ENCODE data around the gene TUBB4A.
A peak's percentile ranks its signal among the peaks of the same experiment; 100 is the strongest.

The TUBB4A gene

DNA sequence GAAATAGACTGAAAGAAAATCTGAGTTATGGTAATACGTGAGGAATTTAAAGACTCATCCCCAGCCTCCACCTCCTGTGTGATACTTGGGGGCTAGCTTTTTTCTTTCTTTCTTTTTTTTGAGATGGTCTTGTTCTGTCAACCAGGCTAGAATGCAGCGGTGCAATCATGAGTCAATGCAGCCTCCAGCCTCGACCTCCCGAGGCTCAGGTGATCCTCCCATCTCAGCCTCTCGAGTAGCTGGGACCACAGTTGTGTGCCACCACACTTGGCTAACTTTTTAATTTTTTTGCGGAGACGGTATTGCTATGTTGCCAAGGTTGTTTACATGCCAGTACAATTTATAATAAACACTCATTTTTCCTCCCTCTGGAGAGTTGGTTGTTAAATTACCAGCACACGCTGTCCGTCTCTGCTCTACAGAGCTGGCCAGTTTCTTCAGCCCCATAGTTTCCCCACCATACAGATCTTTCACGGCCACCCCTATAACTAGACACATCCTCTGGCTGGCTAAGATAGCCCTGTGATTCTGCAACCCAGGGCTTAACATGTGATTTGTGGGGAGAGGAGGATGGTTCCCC lies 33.5 kb upstream of the TUBB4A start:
- no peak overlapping the region for H3K9ac ChIP-seq (ENCODE audit: low read length)
- TF ChIP-seq EZH2 (IDR thresholded peaks at IDR 0.05; ENCODE audit: borderline replicate concordance, low read length) = no peak
- TF ChIP-seq, protein P1, sequence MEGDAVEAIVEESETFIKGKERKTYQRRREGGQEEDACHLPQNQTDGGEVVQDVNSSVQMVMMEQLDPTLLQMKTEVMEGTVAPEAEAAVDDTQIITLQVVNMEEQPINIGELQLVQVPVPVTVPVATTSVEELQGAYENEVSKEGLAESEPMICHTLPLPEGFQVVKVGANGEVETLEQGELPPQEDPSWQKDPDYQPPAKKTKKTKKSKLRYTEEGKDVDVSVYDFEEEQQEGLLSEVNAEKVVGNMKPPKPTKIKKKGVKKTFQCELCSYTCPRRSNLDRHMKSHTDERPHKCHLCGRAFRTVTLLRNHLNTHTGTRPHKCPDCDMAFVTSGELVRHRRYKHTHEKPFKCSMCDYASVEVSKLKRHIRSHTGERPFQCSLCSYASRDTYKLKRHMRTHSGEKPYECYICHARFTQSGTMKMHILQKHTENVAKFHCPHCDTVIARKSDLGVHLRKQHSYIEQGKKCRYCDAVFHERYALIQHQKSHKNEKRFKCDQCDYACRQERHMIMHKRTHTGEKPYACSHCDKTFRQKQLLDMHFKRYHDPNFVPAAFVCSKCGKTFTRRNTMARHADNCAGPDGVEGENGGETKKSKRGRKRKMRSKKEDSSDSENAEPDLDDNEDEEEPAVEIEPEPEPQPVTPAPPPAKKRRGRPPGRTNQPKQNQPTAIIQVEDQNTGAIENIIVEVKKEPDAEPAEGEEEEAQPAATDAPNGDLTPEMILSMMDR (IDR thresholded peaks at IDR 0.05; ENCODE audit: low read length) = no peak
- H3K9me2 ChIP-seq (ENCODE audit: low read depth, low read length) = no peaks in the 10 kb centered on the region
- peak overlapping the region; percentile 97 for H3K27ac ChIP-seq (ENCODE audit: low read depth, low read length, poor library complexity, severe bottlenecking)
- peaks cover 58% of the 10 kb centered on the region for H3K36me3 ChIP-seq (ENCODE audit: insufficient read depth, low read length)
- no peak overlapping the region for H2AFZ ChIP-seq (ENCODE audit: low read length)
- H3K27me3 ChIP-seq (ENCODE audit: insufficient read depth, low read length) = no peaks in the 10 kb centered on the region
- H3K79me2 ChIP-seq (ENCODE audit: insufficient read depth, low read length) = peaks cover 20% of the 10 kb centered on the region
- peak overlapping the region; percentile 18; the same call in 1 of the 2 replicates for H3K4me2 ChIP-seq (ENCODE audit: low read length)
- H3K4me3 ChIP-seq (ENCODE audit: low read depth, low read length, poor library complexity, severe bottlenecking) = peak overlapping the region; percentile 21
- H3F3A ChIP-seq (ENCODE audit: insufficient read depth, low read length) = peaks cover 8% of the 10 kb centered on the region
- H4K20me1 ChIP-seq (ENCODE audit: insufficient read depth, low read length) = no peaks in the 10 kb centered on the region
- H3K4me1 ChIP-seq (ENCODE audit: insufficient read depth, low read length, severe bottlenecking) = peaks cover 48% of the 10 kb centered on the region
- no peaks in the 10 kb centered on the region for H3K9me3 ChIP-seq (ENCODE audit: low read length)

DNA sequence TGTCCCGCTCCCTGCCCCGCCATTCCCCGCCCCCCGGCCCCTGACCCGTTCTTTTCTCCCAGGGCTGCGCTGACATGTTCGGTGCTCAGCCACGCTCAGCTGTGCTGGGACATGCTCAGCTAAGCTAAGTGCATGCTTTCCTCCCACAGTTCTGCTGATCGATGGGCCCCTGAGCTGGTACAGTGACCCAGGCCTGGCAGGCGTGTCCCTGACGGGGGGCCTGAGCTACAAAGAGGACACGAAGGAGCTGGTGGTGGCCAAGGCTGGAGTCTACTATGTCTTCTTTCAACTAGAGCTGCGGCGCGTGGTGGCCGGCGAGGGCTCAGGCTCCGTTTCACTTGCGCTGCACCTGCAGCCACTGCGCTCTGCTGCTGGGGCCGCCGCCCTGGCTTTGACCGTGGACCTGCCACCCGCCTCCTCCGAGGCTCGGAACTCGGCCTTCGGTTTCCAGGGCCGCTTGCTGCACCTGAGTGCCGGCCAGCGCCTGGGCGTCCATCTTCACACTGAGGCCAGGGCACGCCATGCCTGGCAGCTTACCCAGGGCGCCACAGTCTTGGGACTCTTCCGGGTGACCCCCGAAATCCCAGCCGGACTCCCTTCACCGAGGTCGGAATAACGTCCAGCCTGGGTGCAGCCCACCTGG lies 32.5 kb upstream of the TUBB4A start:
- no peak for TF ChIP-seq EZH2 (IDR thresholded peaks at IDR 0.05; ENCODE audit: borderline replicate concordance, low read length)
- TF ChIP-seq, protein P1 (IDR thresholded peaks at IDR 0.05; ENCODE audit: low read length) = no peak
- peaks cover 8% of the 10 kb centered on the region for H3F3A ChIP-seq (ENCODE audit: insufficient read depth, low read length)
- H3K27me3 ChIP-seq (ENCODE audit: insufficient read depth, low read length) = no peaks in the 10 kb centered on the region
- no peak overlapping the region for H2AFZ ChIP-seq (ENCODE audit: low read length)
- peaks cover 58% of the 10 kb centered on the region for H3K4me1 ChIP-seq (ENCODE audit: insufficient read depth, low read length, severe bottlenecking)
- no peak overlapping the region for H3K9ac ChIP-seq (ENCODE audit: low read length)
- no peaks in the 10 kb centered on the region for H4K20me1 ChIP-seq (ENCODE audit: insufficient read depth, low read length)
- H3K27ac ChIP-seq (ENCODE audit: low read depth, low read length, poor library complexity, severe bottlenecking) = peak overlapping the region; percentile 6
- H3K9me3 ChIP-seq (ENCODE audit: low read length) = no peaks in the 10 kb centered on the region
- H3K36me3 ChIP-seq (ENCODE audit: insufficient read depth, low read length) = peaks cover 58% of the 10 kb centered on the region
- peaks cover 20% of the 10 kb centered on the region for H3K79me2 ChIP-seq (ENCODE audit: insufficient read depth, low read length)
- H3K4me3 ChIP-seq (ENCODE audit: low read depth, low read length, poor library complexity, severe bottlenecking) = no peak overlapping the region
- no peaks in the 10 kb centered on the region for H3K9me2 ChIP-seq (ENCODE audit: low read depth, low read length)
- no peak overlapping the region for H3K4me2 ChIP-seq (ENCODE audit: low read length)

DNA sequence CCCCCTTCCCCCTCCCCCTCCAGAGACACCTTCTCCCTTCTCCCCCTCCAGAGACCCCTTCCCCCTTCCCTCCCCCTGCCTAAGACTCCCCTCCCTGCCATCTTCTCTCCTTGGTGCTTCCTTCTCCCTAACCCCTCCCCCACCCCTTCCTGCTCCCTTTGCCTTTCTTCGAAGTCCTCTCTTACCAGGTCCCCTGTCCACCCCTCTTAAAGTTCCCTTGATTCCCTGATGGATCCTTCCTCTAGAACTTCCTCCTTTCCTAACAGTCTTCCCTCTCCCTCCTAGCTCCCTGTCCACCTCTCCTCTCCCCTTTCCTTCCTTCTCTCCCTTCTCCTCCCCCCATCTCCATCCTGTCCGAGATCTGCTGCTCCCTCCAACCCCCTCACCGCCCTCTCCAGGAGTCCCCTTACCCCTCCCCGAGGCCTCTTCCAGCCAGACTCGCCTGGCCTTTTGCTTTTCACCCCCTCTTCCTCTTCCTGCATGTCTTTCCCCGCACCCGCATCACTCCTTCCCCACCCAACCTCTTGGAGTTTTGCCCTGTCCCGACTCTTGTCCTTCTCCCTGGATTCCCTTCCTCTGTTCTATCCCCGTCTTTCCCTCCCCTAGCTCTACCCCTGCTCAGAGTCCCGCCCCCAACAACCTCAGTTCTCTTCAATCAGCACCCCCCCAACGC lies 31.8 kb upstream of the TUBB4A start:
- no peak for TF ChIP-seq EZH2 (IDR thresholded peaks at IDR 0.05; ENCODE audit: borderline replicate concordance, low read length)
- TF ChIP-seq, protein P1 (IDR thresholded peaks at IDR 0.05; ENCODE audit: low read length) = no peak
- Histone ChIP-seq H2AFZ (ENCODE audit: low read length) (no peak overlapping the region), H3F3A (ENCODE audit: insufficient read depth, low read length) (peaks cover 8% of the 10 kb centered on the region), H3K27me3 (ENCODE audit: insufficient read depth, low read length) (no peaks in the 10 kb centered on the region), H3K9me3 (ENCODE audit: low read length) (no peaks in the 10 kb centered on the region), H3K9ac (ENCODE audit: low read length) (no peak overlapping the region), H3K4me1 (ENCODE audit: insufficient read depth, low read length, severe bottlenecking) (peaks cover 62% of the 10 kb centered on the region), H4K20me1 (ENCODE audit: insufficient read depth, low read length) (no peaks in the 10 kb centered on the region), H3K79me2 (ENCODE audit: insufficient read depth, low read length) (peaks cover 20% of the 10 kb centered on the region), H3K4me3 (ENCODE audit: low read depth, low read length, poor library complexity, severe bottlenecking) (no peak overlapping the region), H3K9me2 (ENCODE audit: low read depth, low read length) (no peaks in the 10 kb centered on the region), H3K4me2 (ENCODE audit: low read length) (no peak overlapping the region; the same call in 1 of the 2 replicates), H3K36me3 (ENCODE audit: insufficient read depth, low read length) (peaks cover 58% of the 10 kb centered on the region), H3K27ac (ENCODE audit: low read depth, low read length, poor library complexity, severe bottlenecking) (peak overlapping the region; percentile 48)
